Stomach (tissue), 9 donors: Measurements from ENCODE around the gene SIVA1. TPM values are rescaled to one million over a fixed set of nuclear protein-coding genes. Genes with fewer than 3 reads are reported as not detected.

ENCODE experiments used
- DNase-seq, 2 donors: peaks; one replicate each; pipeline versions ENCODE4 v3.0.0 to v3.0.0-alpha.2; 2013 to 2019
- H3K27ac ChIP-seq, 5 donors: fragments of 200-600 bp in 4 of 5; sonication (generic) in 4 of 5; one replicate each; pipeline ENCODE4 v1.5.1; 2013 to 2019; ENCODE audit warnings: mild to moderate bottlenecking in 1 of 5, moderate library complexity in 1 of 5
- H3K27me3 ChIP-seq, 3 donors: fragments of 200-600 bp; sonication (generic); one replicate each; pipeline ENCODE4 v1.5.1; 2017 to 2019; ENCODE audit warnings: mixed run types in 1 of 3
- H3K36me3 ChIP-seq, 4 donors: fragments of 200-600 bp; sonication (generic); 1 replicate in 3 of 4; 2 replicates in 1 of 4; pipeline ENCODE4 v1.5.1; 2016 to 2019
- H3K4me1 ChIP-seq, 4 donors: fragments of 200-600 bp; sonication (generic); one replicate each; pipeline ENCODE4 v1.5.1; 2016 to 2019
- H3K4me3 ChIP-seq, 4 donors: fragments of 200-600 bp; sonication (generic) in 3 of 4; one replicate each; pipeline ENCODE4 v1.5.1; 2016 to 2019; ENCODE audit warnings: mild to moderate bottlenecking in 1 of 4
- H3K9me3 ChIP-seq, 4 donors: fragments of 200-600 bp; sonication (generic); one replicate each; pipeline ENCODE4 v1.5.1; 2016 to 2019
- EP300 ChIP-seq: sonication (generic); formaldehyde crosslinking; IDR thresholded peaks from one replicate; pipeline ENCODE4 v1.6.1; 2017; ENCODE audit warnings: antibody characterized with exemption
- POLR2A ChIP-seq, 4 donors: fragments of 450-650 bp; IDR thresholded peaks; one replicate each; pipeline ENCODE4 v1.6.1; 2016; ENCODE audit warnings: antibody characterized with exemption in 4 of 4, control low read depth in 2 of 4, mild to moderate bottlenecking in 1 of 4, moderate library complexity in 1 of 4
- POLR2AphosphoS5 ChIP-seq, 3 donors: sonication (generic); formaldehyde crosslinking; IDR thresholded peaks; one replicate each; pipeline ENCODE4 v1.6.1; 2016; ENCODE audit warnings: antibody characterized with exemption in 3 of 3
- WGBS, 5 donors: extraction: QIAGEN DNeasy Blood & Tissue Kit in 3 of 5; methylation state at CpG; one replicate each; pipeline versions ENCODE4 v1.1.5 to v1.1.7; 2013 to 2018; 5-methylcytosine and 5-hydroxymethylcytosine counted together
- intact Hi-C: fragments of 100-400 bp; cut with DNase I; formaldehyde crosslinking; loops from one replicate; pipeline ENCODE4 v1.15.1; 2023; ENCODE audit warnings: low total_unique reads
- polyA plus RNA-seq, 3 donors: library from polyadenylated mRNA; stranded (reverse); fragments of 200-250 nt; gene quantifications; one replicate each; pipeline ENCODE4 v1.2.3, GENCODE V29; 2013
- total RNA-seq, 5 donors: library from RNA; depleted of rRNA; stranded (reverse); fragments of >200 nt; gene quantifications; one replicate each; pipeline versions ENCODE4 v1.1.0 to v1.2.3, GENCODE V29; 2014 to 2016
- TF ChIP-seq, protein P1 (sequence below), 7 experiments: fragments of 450-650 bp in 4 of 7; fragments of 200-600 bp in 3 of 7; sonication (generic) in 3 of 7; IDR thresholded peaks; one replicate each; pipeline ENCODE4 v1.5.1; 2016 to 2019; ENCODE audit warnings: antibody characterized with exemption in 7 of 7, control low read depth in 2 of 7, mild to moderate bottlenecking in 1 of 7
- donor health status: healthy with polysubstance abuse.
- donor health status: Bipolar disorder and iron deficiency.
- donor health status: healthy.

The SIVA1 gene
- total and polyA plus RNA-seq, 8 donors, result 73.3 to 366 (median 230) TPM

DNA sequence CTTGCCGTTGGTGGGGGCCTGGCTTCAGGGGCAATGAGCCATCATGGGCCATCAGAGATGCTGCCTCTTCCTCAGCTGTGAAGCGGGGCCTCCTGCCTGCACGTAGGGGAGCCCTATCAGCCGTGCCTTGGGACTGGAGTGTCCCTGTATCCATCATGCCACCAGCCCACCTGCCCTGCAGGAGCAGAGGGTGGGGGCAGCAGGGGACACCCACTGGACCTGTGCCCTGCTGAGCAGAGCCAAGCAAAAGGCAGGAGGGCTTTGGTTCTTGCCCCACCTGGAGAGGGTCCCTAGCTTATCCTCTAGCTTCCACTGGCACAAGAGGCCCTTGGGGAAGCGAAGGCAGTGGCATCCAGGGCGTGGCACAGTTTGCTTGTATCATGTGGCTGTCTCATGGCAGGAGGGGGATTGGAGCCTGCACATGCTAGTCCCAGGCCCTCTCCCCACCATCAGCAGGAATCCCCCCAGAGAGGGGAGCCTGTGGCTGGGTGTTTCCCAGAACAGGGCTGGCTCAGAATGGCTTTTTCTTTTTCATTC, 18.8 kb upstream of the SIVA1 start:
- intact Hi-C loops, result no loop called here
- 88 to 98% (median 96%) methylated on average over 2 to 6 of the region's 6 CpGs for WGBS, 5 donors
- Histone ChIP-seq H3K4me1 (peaks cover 39 to 62% (median 46%) of the 10 kb centered on the region in 4 donors), H3K27ac (no peak overlapping the region), H3K4me3 (no peak overlapping the region), H3K27me3 (no peaks in the 10 kb centered on the region), H3K36me3 (peaks cover 0 to 3% (median 0%) of the 10 kb centered on the region in 4 donors), H3K9me3 (no peaks in the 10 kb centered on the region)
- no peak for DNase-seq
- TF ChIP-seq, protein P1, sequence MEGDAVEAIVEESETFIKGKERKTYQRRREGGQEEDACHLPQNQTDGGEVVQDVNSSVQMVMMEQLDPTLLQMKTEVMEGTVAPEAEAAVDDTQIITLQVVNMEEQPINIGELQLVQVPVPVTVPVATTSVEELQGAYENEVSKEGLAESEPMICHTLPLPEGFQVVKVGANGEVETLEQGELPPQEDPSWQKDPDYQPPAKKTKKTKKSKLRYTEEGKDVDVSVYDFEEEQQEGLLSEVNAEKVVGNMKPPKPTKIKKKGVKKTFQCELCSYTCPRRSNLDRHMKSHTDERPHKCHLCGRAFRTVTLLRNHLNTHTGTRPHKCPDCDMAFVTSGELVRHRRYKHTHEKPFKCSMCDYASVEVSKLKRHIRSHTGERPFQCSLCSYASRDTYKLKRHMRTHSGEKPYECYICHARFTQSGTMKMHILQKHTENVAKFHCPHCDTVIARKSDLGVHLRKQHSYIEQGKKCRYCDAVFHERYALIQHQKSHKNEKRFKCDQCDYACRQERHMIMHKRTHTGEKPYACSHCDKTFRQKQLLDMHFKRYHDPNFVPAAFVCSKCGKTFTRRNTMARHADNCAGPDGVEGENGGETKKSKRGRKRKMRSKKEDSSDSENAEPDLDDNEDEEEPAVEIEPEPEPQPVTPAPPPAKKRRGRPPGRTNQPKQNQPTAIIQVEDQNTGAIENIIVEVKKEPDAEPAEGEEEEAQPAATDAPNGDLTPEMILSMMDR (IDR thresholded peaks at IDR 0.05), result no peak
- no peak for TF ChIP-seq EP300
- no peak for TF ChIP-seq POLR2A (IDR thresholded peaks at IDR 0.05)
- TF ChIP-seq POLR2AphosphoS5 (IDR thresholded peaks at IDR 0.05), result no peak

DNA sequence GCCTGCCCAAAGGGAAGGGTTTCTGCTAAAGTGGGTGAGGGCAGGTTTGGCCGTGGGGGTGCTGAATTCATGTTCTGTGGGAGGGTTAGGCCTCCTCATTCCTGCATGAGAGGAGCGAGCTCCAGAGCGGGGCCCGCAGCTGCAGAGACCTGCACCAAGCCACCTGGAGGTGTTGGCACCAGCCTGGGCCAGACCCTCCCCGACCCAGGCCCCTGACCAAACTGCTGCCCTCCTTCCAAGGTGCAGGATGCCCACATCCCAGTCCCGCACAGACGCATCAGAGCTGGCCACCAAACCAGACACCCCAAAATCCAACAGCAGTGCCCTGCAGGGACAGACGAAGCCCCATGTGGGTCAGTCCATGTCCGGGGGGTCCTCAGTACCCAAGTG, 18.4 kb upstream of the SIVA1 start:
- Histone ChIP-seq H3K9me3 (no peaks in the 10 kb centered on the region), H3K4me1 (peaks cover 39 to 62% (median 46%) of the 10 kb centered on the region in 4 donors), H3K27ac (no peak overlapping the region), H3K4me3 (no peak overlapping the region), H3K36me3 (peaks cover 0 to 4% (median under 1%) of the 10 kb centered on the region in 4 donors), H3K27me3 (no peaks in the 10 kb centered on the region)
- 90 to 98% (median 93%) methylated on average over 4 to 9 of the region's 9 CpGs for WGBS, 5 donors
- TF ChIP-seq, protein P1 (IDR thresholded peaks at IDR 0.05), result no peak
- no peak for TF ChIP-seq POLR2A (IDR thresholded peaks at IDR 0.05)
- no peak for TF ChIP-seq POLR2AphosphoS5 (IDR thresholded peaks at IDR 0.05)
- no peak for TF ChIP-seq EP300
- intact Hi-C loops, result no loop called here
- DNase-seq, result no peak

DNA sequence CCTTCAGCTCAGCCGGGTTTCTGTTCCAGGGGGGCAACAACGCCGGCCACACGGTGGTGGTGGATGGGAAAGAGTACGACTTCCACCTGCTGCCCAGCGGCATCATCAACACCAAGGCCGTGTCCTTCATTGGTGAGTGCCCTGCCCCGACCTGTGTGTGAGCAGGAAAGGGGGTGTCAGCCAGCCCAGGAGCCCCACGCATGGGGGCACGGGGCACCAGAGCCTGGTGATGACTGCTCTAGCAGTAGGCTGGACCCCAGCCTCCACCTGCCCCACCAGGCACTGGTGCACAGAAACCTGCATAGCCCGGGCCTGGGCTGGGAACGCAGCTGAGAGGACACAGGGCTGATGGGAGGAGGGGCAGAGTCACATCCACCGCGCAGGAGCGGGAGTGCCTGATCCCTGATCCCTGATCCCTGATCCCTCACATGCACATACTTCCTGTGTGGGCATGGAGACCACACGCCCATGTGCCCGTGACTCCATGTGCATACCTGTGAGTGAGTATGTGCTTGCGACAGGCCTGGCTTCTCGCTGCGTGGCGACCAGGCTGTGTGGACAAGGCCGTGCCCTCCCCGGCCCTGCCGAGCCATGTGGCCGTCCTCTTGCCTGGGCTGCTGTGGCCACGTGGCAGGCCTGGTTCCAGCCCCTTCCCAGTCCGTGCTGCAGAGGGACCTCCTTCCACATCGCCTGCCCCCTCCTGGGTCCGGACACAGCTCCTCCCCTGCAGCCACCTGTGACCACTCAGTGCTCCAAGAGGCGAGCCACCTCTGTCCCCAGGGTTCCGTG, 17.8 kb upstream of the SIVA1 start:
- Histone ChIP-seq H3K9me3 (no peaks in the 10 kb centered on the region), H3K4me3 (no peak overlapping the region), H3K27ac (peak overlapping the region in 4 of 5 donors; percentile 77 to 89 (median 82)), H3K4me1 (peaks cover 39 to 62% (median 46%) of the 10 kb centered on the region in 4 donors), H3K36me3 (peaks cover 0 to 10% (median 6%) of the 10 kb centered on the region in 4 donors), H3K27me3 (no peaks in the 10 kb centered on the region)
- no peak for DNase-seq
- 79 to 90% (median 85%) methylated on average over 25 to 31 of the region's 31 CpGs for WGBS, 5 donors
- no peak for TF ChIP-seq POLR2A (IDR thresholded peaks at IDR 0.05)
- no peak for TF ChIP-seq EP300
- TF ChIP-seq, protein P1 (IDR thresholded peaks at IDR 0.05), result no peak
- TF ChIP-seq POLR2AphosphoS5 (IDR thresholded peaks at IDR 0.05), result no peak
- intact Hi-C loops, result no loop called here

DNA sequence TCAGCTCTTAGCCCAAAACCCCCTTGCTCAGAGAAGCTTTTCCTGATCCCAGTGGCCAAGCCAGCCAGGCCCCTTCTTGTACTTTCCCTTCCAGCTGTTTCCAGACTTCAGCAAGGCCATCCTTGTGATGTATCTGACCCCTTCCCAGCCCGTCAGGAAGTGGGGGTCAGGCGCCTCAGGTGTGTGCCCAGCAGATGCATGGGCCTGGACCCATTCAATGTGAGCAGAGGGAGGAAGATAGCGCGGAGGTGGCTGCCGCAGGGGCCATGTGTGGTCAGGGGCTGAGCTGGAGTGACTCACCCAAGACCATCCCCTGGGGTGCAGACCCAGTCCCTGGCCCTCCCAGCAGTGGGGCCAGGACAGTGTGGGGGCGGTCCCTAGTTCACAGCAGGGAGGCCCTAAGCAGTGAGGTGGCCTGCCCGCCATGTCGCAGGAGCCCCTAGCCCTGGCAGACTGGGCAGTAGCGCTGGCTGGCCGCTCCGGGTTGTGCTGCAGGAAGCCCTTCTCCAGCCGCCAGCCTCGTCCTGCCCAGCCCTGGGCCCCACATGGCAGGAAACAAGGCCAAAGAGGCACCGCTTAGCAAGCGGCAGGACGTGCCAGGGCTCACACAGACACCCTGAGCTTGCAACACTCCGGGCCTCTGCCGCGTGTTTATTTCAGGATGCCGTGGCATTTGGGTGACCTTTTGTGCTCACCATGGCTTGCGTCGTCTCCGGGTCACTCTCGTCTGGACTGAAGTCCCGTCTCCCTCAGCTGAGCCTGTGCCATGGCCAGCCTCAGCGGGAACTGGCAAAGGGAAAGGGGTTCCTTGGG, 16.9 kb upstream of the SIVA1 start:
- Histone ChIP-seq H3K27ac (peak overlapping the region; percentile 73 to 89 (median 82)), H3K4me3 (no peak overlapping the region), H3K9me3 (no peaks in the 10 kb centered on the region), H3K27me3 (no peaks in the 10 kb centered on the region), H3K4me1 (peaks cover 39 to 61% (median 46%) of the 10 kb centered on the region in 4 donors), H3K36me3 (peaks cover 0 to 16% (median 12%) of the 10 kb centered on the region in 4 donors)
- WGBS, 5 donors, result 31 to 72% (median 38%) methylated on average over 7 to 26 of the region's 26 CpGs
- DNase-seq, result peak; percentile 81 to 87
- intact Hi-C loops, result no loop called here
- TF ChIP-seq POLR2AphosphoS5 (IDR thresholded peaks at IDR 0.05) (peak; percentile 70 to 85 (median 83)), EP300 (peak; percentile 90)
- TF ChIP-seq, protein P1 (IDR thresholded peaks at IDR 0.05), result no peak
